HepG2 (cell line): ENCODE results near the gene ADIPOR2. TPM values are rescaled to one million over a fixed set of nuclear protein-coding genes. Genes with fewer than 3 reads are reported as not detected.

ENCODE experiments used
- ATAC-seq: fragments of 200-7000 bp; cut with Tn5 transposase; 3 replicates; pipeline ENCODE4 v1.9.1; 2020; ENCODE audit warnings: mild to moderate bottlenecking, moderate library complexity
- BruUV-seq: library from RNA; stranded (reverse); fragments of 400-500 nt; replicated peaks from 2 replicates; lab custom pipeline; 2021; lab: Mats Ljungman, UMichigan
- CTCF ChIA-PET: fragments of 300-600 bp; formaldehyde crosslinking; extraction: SDS; loops from one replicate; lab custom pipeline; 2021; ENCODE audit warnings: low total read pairs, inconsistent platforms, low intra/inter-chr PET ratio; lab: Yijun Ruan, JAX
- POLR2A ChIA-PET: fragments of 350-600 bp; sonication (Branson Sonifier 250); formaldehyde crosslinking; loops from one replicate; lab custom pipeline; 2020; ENCODE audit warnings: antibody characterized with exemption, inconsistent platforms; lab: Yijun Ruan, JAX
- DNase-seq: peaks from one replicate; pipeline ENCODE4 v3.0.0-alpha.2; 2015; ENCODE audit warnings: low spot score
- FAIRE-seq: peaks from 3 replicates; lab custom pipeline; 2011; peaks lifted over from hg19 to GRCh38; lab: Jason Lieb, UNC
- H2AFZ ChIP-seq: one replicate; pipeline ENCODE4 v1.6.1; 2011; ENCODE audit warnings: low read length, inconsistent platforms
- H3K27ac ChIP-seq: fragments of 300-600 bp; 3 replicates; pipeline ENCODE4 v1.8.0; 2011; ENCODE audit warnings: mixed run types, mild to moderate bottlenecking, mixed read lengths, low read length, inconsistent platforms; ENCODE audit not compliant: insufficient read depth; ENCODE audit errors: extremely low read length
- H3K27me3 ChIP-seq, 2 experiments: fragments of 200-600 bp in 1 of 2; 2 replicates in 1 of 2; 3 replicates in 1 of 2; pipeline versions ENCODE4 v1.6.0 to v1.8.0; 2011; ENCODE audit warnings: low read length in 2 of 2, mild to moderate bottlenecking in 2 of 2, moderate library complexity in 2 of 2, inconsistent platforms in 1 of 2; ENCODE audit not compliant: insufficient read depth in 2 of 2, control insufficient read depth in 1 of 2
- H3K36me3 ChIP-seq, 2 experiments: fragments of 200-600 bp in 1 of 2; replicated peaks in 1 of 2; 2 replicates in 1 of 2; 3 replicates in 1 of 2; pipeline versions ENCODE4 v1.5.1 to v1.8.0; 2011; ENCODE audit warnings: low read length in 2 of 2, inconsistent platforms in 1 of 2; ENCODE audit not compliant: insufficient read depth in 2 of 2, control insufficient read depth in 1 of 2
- H3K4me1 ChIP-seq: 2 replicates; pipeline ENCODE4 v1.5.1; 2012; ENCODE audit warnings: low read length, inconsistent platforms; ENCODE audit not compliant: insufficient read depth
- H3K4me2 ChIP-seq: 2 replicates; pipeline ENCODE4 v1.6.0; 2011; ENCODE audit warnings: low read depth, low read length, inconsistent platforms
- H3K4me3 ChIP-seq, 3 experiments: fragments of 200-600 bp in 1 of 3; sonication (generic), shearing (Covaris generic) in 1 of 3; replicated peaks in 1 of 3; 2 replicates each; pipeline ENCODE4 v1.5.1; 2011 to 2016; ENCODE audit warnings: low read length in 3 of 3, inconsistent platforms in 2 of 3, low read depth in 2 of 3, mild to moderate bottlenecking in 2 of 3, control low read depth in 1 of 3, mixed read lengths in 1 of 3; ENCODE audit not compliant: insufficient read depth in 1 of 3
- H3K79me2 ChIP-seq: one replicate; pipeline ENCODE4 v1.6.1; 2011; ENCODE audit warnings: low read length, inconsistent platforms; ENCODE audit not compliant: insufficient read depth
- H3K9ac ChIP-seq: 2 replicates; pipeline ENCODE4 v1.6.0; 2011; ENCODE audit warnings: mild to moderate bottlenecking, low read depth, low read length, inconsistent platforms; ENCODE audit not compliant: insufficient read depth
- H3K9me3 ChIP-seq: 2 replicates; pipeline ENCODE4 v1.5.1; 2012; ENCODE audit warnings: mild to moderate bottlenecking, low read length
- H4K20me1 ChIP-seq: 2 replicates; pipeline ENCODE4 v1.6.0; 2011; ENCODE audit warnings: inconsistent platforms, mild to moderate bottlenecking, low read length, moderate library complexity; ENCODE audit not compliant: insufficient read depth
- ATF2 ChIP-seq: sonication (generic); formaldehyde crosslinking; IDR thresholded peaks from 2 replicates; pipeline ENCODE4 v1.4.0; 2020; ENCODE audit warnings: missing genetic modification reagents
- CREB3 ChIP-seq: sonication (generic); formaldehyde crosslinking; IDR thresholded peaks from 2 replicates; pipeline ENCODE4 v1.5.0; 2020; ENCODE audit warnings: missing genetic modification reagents
- CSRNP2 ChIP-seq: sonication (generic); formaldehyde crosslinking; conservative IDR thresholded peaks from 2 replicates; pipeline ENCODE4 v1.8.0; 2022; ENCODE audit warnings: low read depth, missing genetic modification reagents
- HMG20A ChIP-seq: IDR thresholded peaks from 2 replicates; pipeline ENCODE4 v1.6.1; 2016; ENCODE audit warnings: borderline replicate concordance
- HNRNPUL1 ChIP-seq: fragments of 200-400 bp; formaldehyde crosslinking; IDR thresholded peaks from 2 replicates; pipeline ENCODE4 v1.6.1; 2017; ENCODE audit warnings: low read depth, mild to moderate bottlenecking, low read length, moderate library complexity
- KDM5B ChIP-seq: sonication (generic); formaldehyde crosslinking; IDR thresholded peaks from 2 replicates; pipeline ENCODE4 v1.4.0; 2020; ENCODE audit warnings: missing genetic modification reagents, mild to moderate bottlenecking, borderline replicate concordance
- MLLT10 ChIP-seq: sonication (generic); formaldehyde crosslinking; IDR thresholded peaks from 2 replicates; pipeline ENCODE4 v1.4.0; 2020; ENCODE audit warnings: missing genetic modification reagents
- NONO ChIP-seq, 2 experiments: fragments of 450-650 bp in 1 of 2; sonication (generic) in 1 of 2; formaldehyde crosslinking in 1 of 2; IDR thresholded peaks in 1 of 2; conservative IDR thresholded peaks in 1 of 2; 2 replicates each; pipeline versions ENCODE4 v1.6.1 to v1.8.0; 2017 to 2022; ENCODE audit warnings: mild to moderate bottlenecking in 1 of 2, missing genetic modification reagents in 1 of 2, moderate library complexity in 1 of 2
- RAD21 ChIP-seq: fragments of 450-650 bp; formaldehyde crosslinking; IDR thresholded peaks from 2 replicates; pipeline ENCODE4 v1.5.0; 2020; ENCODE audit warnings: mild to moderate bottlenecking
- SIX1 ChIP-seq: sonication (generic); formaldehyde crosslinking; IDR thresholded peaks from 2 replicates; pipeline ENCODE4 v1.4.0; 2020; ENCODE audit warnings: missing genetic modification reagents, borderline replicate concordance
- ZNF138 ChIP-seq: sonication (generic); formaldehyde crosslinking; IDR thresholded peaks from 2 replicates; pipeline ENCODE4 v1.5.0; 2020; ENCODE audit warnings: mild to moderate bottlenecking, low read depth, missing genetic modification reagents
- ZNF20 ChIP-seq: sonication (generic); formaldehyde crosslinking; IDR thresholded peaks from 2 replicates; pipeline ENCODE4 v1.4.0; 2020; ENCODE audit warnings: mild to moderate bottlenecking, moderate library complexity, missing genetic modification reagents
- ZNF432 ChIP-seq: sonication (generic); formaldehyde crosslinking; IDR thresholded peaks from 2 replicates; pipeline ENCODE4 v1.5.0; 2020; ENCODE audit warnings: missing genetic modification reagents, mild to moderate bottlenecking, borderline replicate concordance
- ZNF557 ChIP-seq: sonication (generic); formaldehyde crosslinking; IDR thresholded peaks from 2 replicates; pipeline ENCODE4 v1.4.0; 2020; ENCODE audit warnings: missing genetic modification reagents
- ZNF574 ChIP-seq: sonication (generic); formaldehyde crosslinking; IDR thresholded peaks from 2 replicates; pipeline ENCODE4 v1.4.0; 2020; ENCODE audit warnings: missing genetic modification reagents
- ZNF709 ChIP-seq: sonication (generic); formaldehyde crosslinking; IDR thresholded peaks from 2 replicates; pipeline ENCODE4 v1.5.0; 2020; ENCODE audit warnings: mild to moderate bottlenecking, missing genetic modification reagents
- ZNF724P ChIP-seq: sonication (generic); formaldehyde crosslinking; IDR thresholded peaks from 2 replicates; pipeline ENCODE4 v1.8.0; 2022; ENCODE audit warnings: missing genetic modification reagents, borderline replicate concordance
- WGBS: methylation state at CpG from one replicate; pipeline ENCODE4 v1.1.6; 2017; ENCODE audit warnings: low lambda C conversion rate; 5-methylcytosine and 5-hydroxymethylcytosine counted together
- in situ Hi-C: cut with HindIII; loops from 2 replicates; pipeline ENCODE4 v1.10.0; 2017; ENCODE audit warnings: low pct_unique_long_range_greater_than_20kb; ENCODE audit not compliant: extremely low pct_ligation_motif_present
- intact Hi-C: fragments of 100-400 bp; cut with micrococcal nuclease; formaldehyde crosslinking; loops from one replicate; pipeline ENCODE4 v1.10.0; 2022; ENCODE audit not compliant: unreplicated experiment
- polyA plus RNA-seq, 8 experiments: library from polyadenylated mRNA; depleted of rRNA in 3 of 8; stranded (reverse) in 7 of 8; unstranded in 1 of 8; fragments of >200 nt; fragmentation: Illumina TruSeq in 4 of 8; extraction: Trizol in 4 of 8; gene quantifications; 2 replicates each; pipeline versions ENCODE4 v1.2.1 to v1.2.3, GENCODE V29; 2011 to 2016; ENCODE audit warnings: low read depth in 4 of 8, missing spikeins in 1 of 8, mixed read lengths in 1 of 8; ENCODE audit not compliant: insufficient read depth in 1 of 8
- total RNA-seq, 5 experiments: library from RNA; depleted of rRNA; stranded (reverse); fragments of >200 nt; fragmentation: Illumina TruSeq; extraction: Trizol; gene quantifications; 2 replicates each; pipeline ENCODE4 v1.2.3, GENCODE V29; 2016; ENCODE audit warnings: low read depth in 1 of 5

ADIPOR2 gene
- total and polyA plus RNA-seq, 2 of the 13 experiments (the other 11 are each of a cell fraction or from before 2014, with no cell fraction given), result 35.2 to 52.2 TPM

GRCh38 chr12:1737652-1738286 is 46.9 kb downstream of the ADIPOR2 start:
- no peaks in the 10 kb centered on the region for H3K27me3 ChIP-seq
- intact Hi-C loops (no loop called here), in situ Hi-C loops (no loop called here)
- no peak overlapping the region for H3K9ac ChIP-seq
- DNase-seq, result no peak
- no peak overlapping the region for H2AFZ ChIP-seq
- H3K36me3 ChIP-seq, result no peaks in the 10 kb centered on the region
- H3K4me1 ChIP-seq, result peaks cover 70% of the 10 kb centered on the region
- ChIA-PET POLR2A (no interaction called here), CTCF (no interaction called here)
- 94% methylated on average over 6 of the region's 6 CpGs for WGBS
- peaks cover 78% of the 10 kb centered on the region for H3K79me2 ChIP-seq
- BruUV-seq, result no TSS peak
- no peak overlapping the region; the same call in 1 of the 2 replicates for H3K4me2 ChIP-seq
- H3K27ac ChIP-seq, result no peak overlapping the region
- ATAC-seq, result no peak
- no peak for FAIRE-seq
- H3K4me3 ChIP-seq, result no peak overlapping the region
- H3K9me3 ChIP-seq, result no peaks in the 10 kb centered on the region
- peaks cover 26% of the 10 kb centered on the region for H4K20me1 ChIP-seq
- TF ChIP-seq SIX1 (CRISPR knock-in tag) (no peak), RAD21 (CRISPR knock-in tag) (no peak), ZNF20 (CRISPR knock-in tag) (no peak), ZNF432 (CRISPR knock-in tag) (no peak), ZNF138 (no peak), KDM5B (CRISPR knock-in tag) (no peak), ZNF574 (CRISPR knock-in tag) (no peak), HNRNPUL1 (no peak), ZNF709 (CRISPR knock-in tag) (no peak), ZNF557 (CRISPR knock-in tag) (no peak), ATF2 (CRISPR knock-in tag) (no peak), ZNF724P (no peak), CREB3 (CRISPR knock-in tag) (no peak), MLLT10 (CRISPR knock-in tag) (no peak), NONO (IDR thresholded peaks at IDR 0.05) (no peak), NONO (CRISPR knock-in tag; conservative IDR thresholded peaks at IDR 0.05) (no peak), HMG20A (CRISPR knock-in tag) (no peak), CSRNP2 (CRISPR knock-in tag) (no peak)
